Endothelial cell of umbilical vein (primary cell): ENCODE measurements around the gene SETD2. TPM values are rescaled to one million over a fixed set of nuclear protein-coding genes. Genes with fewer than 3 reads are reported as not detected.

Experiments used
- BruUV-seq: library from RNA; stranded (reverse); fragments of 400-500 nt; replicated peaks from 2 replicates; lab custom pipeline; 2021; lab: Mats Ljungman, UMichigan
- CTCF ChIA-PET: fragments of 300-600, 350-600 bp; sonication (Branson Sonifier 250); formaldehyde crosslinking; loops from one replicate; lab custom pipeline; 2021; ENCODE audit warnings: antibody characterized with exemption, inconsistent platforms; lab: Charles Lee
- POLR2A ChIA-PET: fragments of 300-600, 350-600 bp; sonication (Branson Sonifier 250); formaldehyde crosslinking; loops from one replicate; lab custom pipeline; 2021; ENCODE audit warnings: antibody characterized with exemption, inconsistent platforms; lab: Charles Lee
- DNase-seq: peaks from one replicate; pipeline ENCODE4 v3.0.0-alpha.2; 2011; ENCODE audit warnings: low read depth, low spot score
- FAIRE-seq: peaks from 2 replicates; lab custom pipeline; 2011; peaks lifted over from hg19 to GRCh38; lab: Jason Lieb, UNC
- H2AFZ ChIP-seq: 2 replicates; pipeline ENCODE4 v1.6.0; 2012; ENCODE audit warnings: low read depth, low read length, control low read depth, inconsistent platforms
- H3K27ac ChIP-seq: 2 replicates; pipeline ENCODE4 v1.5.1; 2011; ENCODE audit warnings: low read depth, mild to moderate bottlenecking, control low read depth, low read length, moderate library complexity; ENCODE audit not compliant: insufficient read depth
- H3K27me3 ChIP-seq, 2 experiments: 2 replicates each; pipeline versions ENCODE4 v1.6.0 to v1.6.1; 2011; ENCODE audit warnings: low read length in 2 of 2, mixed read lengths in 1 of 2; ENCODE audit not compliant: control insufficient read depth in 2 of 2, insufficient read depth in 2 of 2
- H3K36me3 ChIP-seq, 2 experiments: 2 replicates in 1 of 2; 3 replicates in 1 of 2; pipeline ENCODE4 v1.5.1; 2011; ENCODE audit warnings: low read length in 2 of 2, mild to moderate bottlenecking in 1 of 2, moderate library complexity in 1 of 2; ENCODE audit not compliant: control insufficient read depth in 2 of 2, insufficient read depth in 2 of 2; ENCODE audit errors: extremely low read depth in 1 of 2
- H3K4me1 ChIP-seq: 3 replicates; pipeline ENCODE4 v1.5.1; 2011; ENCODE audit warnings: mild to moderate bottlenecking, low read length; ENCODE audit not compliant: control insufficient read depth, insufficient read depth; ENCODE audit errors: extremely low read depth
- H3K4me2 ChIP-seq: 2 replicates; pipeline ENCODE4 v1.6.1; 2011; ENCODE audit warnings: low read length, control low read depth, mixed read lengths; ENCODE audit not compliant: insufficient read depth
- H3K4me3 ChIP-seq, 3 experiments: fragments of 200-600 bp in 1 of 3; sonication (generic), shearing (Covaris generic) in 1 of 3; replicated peaks in 1 of 3; 2 replicates each; pipeline ENCODE4 v1.5.1; 2011 to 2016; ENCODE audit warnings: control low read depth in 3 of 3, low read length in 3 of 3, mild to moderate bottlenecking in 2 of 3, inconsistent platforms in 1 of 3, low read depth in 1 of 3, moderate library complexity in 1 of 3; ENCODE audit not compliant: insufficient read depth in 1 of 3
- H3K79me2 ChIP-seq: 2 replicates; pipeline ENCODE4 v1.6.0; 2012; ENCODE audit warnings: low read length, inconsistent platforms; ENCODE audit not compliant: control insufficient read depth, insufficient read depth
- H3K9ac ChIP-seq: replicated peaks from 2 replicates; pipeline ENCODE3; 2011; ENCODE audit warnings: low read length, control low read depth; ENCODE audit not compliant: insufficient read depth; ENCODE audit errors: extremely low read depth
- H3K9me1 ChIP-seq: replicated peaks from 3 replicates; pipeline ENCODE4 v1.6.0; 2011; ENCODE audit warnings: mild to moderate bottlenecking, low read length; ENCODE audit not compliant: control insufficient read depth, insufficient read depth; ENCODE audit errors: extremely low read depth
- H3K9me3 ChIP-seq: replicated peaks from 2 replicates; pipeline ENCODE4 v1.5.1; 2012; ENCODE audit warnings: low read length, inconsistent platforms; ENCODE audit not compliant: control insufficient read depth, insufficient read depth
- H4K20me1 ChIP-seq: replicated peaks from 2 replicates; pipeline ENCODE3; 2011; ENCODE audit warnings: mild to moderate bottlenecking, low read length; ENCODE audit not compliant: control insufficient read depth, insufficient read depth; ENCODE audit errors: extremely low read depth
- EZH2 ChIP-seq: IDR thresholded peaks from 2 replicates; pipeline ENCODE4 v1.6.1; 2012; ENCODE audit warnings: borderline replicate concordance, low read depth, mild to moderate bottlenecking, moderate library complexity, low read length, inconsistent platforms; ENCODE audit not compliant: severe bottlenecking
- FOS ChIP-seq: IDR thresholded peaks from 2 replicates; pipeline ENCODE4 v1.6.1; 2011; ENCODE audit warnings: mild to moderate bottlenecking, low read length, moderate library complexity, borderline replicate concordance; ENCODE audit not compliant: insufficient read depth
- GATA2 ChIP-seq: IDR thresholded peaks from 2 replicates; pipeline ENCODE4 v1.7.0; 2011; ENCODE audit warnings: low read depth, mild to moderate bottlenecking, moderate library complexity, mixed read lengths, low read length; ENCODE audit not compliant: insufficient read length, insufficient read depth
- JUN ChIP-seq: IDR thresholded peaks from 2 replicates; pipeline ENCODE4 v1.6.1; 2011; ENCODE audit warnings: borderline replicate concordance, low read depth; ENCODE audit not compliant: insufficient read length, insufficient read depth
- MYC ChIP-seq: IDR thresholded peaks from one replicate; pipeline ENCODE4 v1.6.1; 2011; ENCODE audit warnings: mild to moderate bottlenecking, low read depth, low read length
- POLR2A ChIP-seq: IDR thresholded peaks from 2 replicates; pipeline ENCODE4 v1.6.1; 2012; ENCODE audit warnings: low read depth, mild to moderate bottlenecking, control low read depth, low read length
- POLR2AphosphoS5 ChIP-seq: IDR thresholded peaks from 2 replicates; pipeline ENCODE4 v1.6.1; 2012; ENCODE audit warnings: low read depth, mild to moderate bottlenecking, control low read depth, low read length, moderate library complexity; ENCODE audit not compliant: insufficient read depth
- dilution Hi-C: fragments of 300-500 bp; cut with MboI; formaldehyde crosslinking; loops from one replicate; pipeline ENCODE4 v1.15.0; 2019; ENCODE audit warnings: low sequenced_read_pairs; ENCODE audit not compliant: extremely low pct_ligation_motif_present
- intact Hi-C: fragments of 100-400 bp; cut with micrococcal nuclease; formaldehyde crosslinking; loops from one replicate; pipeline ENCODE4 v1.10.0; 2022
- polyA plus RNA-seq, 4 experiments: library from polyadenylated mRNA; depleted of rRNA in 3 of 4; stranded (reverse) in 3 of 4; unstranded in 1 of 4; fragments of >200 nt; gene quantifications; 2 replicates each; pipeline versions ENCODE4 v1.2.1 to v1.2.3, GENCODE V29; 2011 to 2012; ENCODE audit warnings: missing spikeins in 1 of 4
- total RNA-seq: library from RNA; stranded (reverse); gene quantifications from 2 replicates; pipeline ENCODE4 v1.2.3, GENCODE V29; 2021
- TF ChIP-seq, protein P1 (sequence below), 2 donors: IDR thresholded peaks; 1 replicate in 1 of 2; 2 replicates in 1 of 2; pipeline ENCODE4 v1.5.1; 2011; ENCODE audit warnings: low read length in 2 of 2, mild to moderate bottlenecking in 2 of 2, moderate library complexity in 2 of 2, control low read depth in 1 of 2, inconsistent platforms in 1 of 2, low read depth in 1 of 2; ENCODE audit not compliant: insufficient read depth in 1 of 2; ENCODE audit errors: extremely low read depth in 1 of 2
- TF ChIP-seq, protein P2 (sequence below): IDR thresholded peaks from 2 replicates; pipeline ENCODE4 v1.6.1; 2011; ENCODE audit not compliant: insufficient read depth, insufficient read length

Gene SETD2
- total and polyA plus RNA-seq, 2 donors (not counting 3 experiments of a cell fraction or from before 2014, with no cell fraction given) = 13.7 to 41.4 TPM

DNA sequence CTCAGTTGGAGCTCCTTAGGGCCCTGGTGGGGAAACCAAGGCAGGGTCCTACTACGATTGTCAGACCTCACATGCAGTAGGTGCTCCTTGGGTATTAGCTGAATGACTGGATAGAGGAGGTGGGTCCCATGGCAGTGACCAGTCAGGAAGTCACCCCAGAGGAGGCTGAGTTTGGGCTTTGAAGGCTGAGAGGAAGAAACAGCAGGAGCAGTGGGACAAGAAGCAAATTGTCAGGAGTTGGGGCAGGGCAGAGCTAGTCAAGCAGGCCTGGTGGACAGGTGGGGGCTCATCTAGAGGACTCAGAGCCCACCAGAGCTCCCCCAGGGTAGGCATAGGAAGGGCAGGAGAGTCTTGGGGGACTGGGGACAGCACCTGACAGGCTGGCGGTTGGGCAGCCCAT, 181.4 kb downstream of the SETD2 start:
- Histone ChIP-seq H2AFZ (no peak overlapping the region), H3K4me2 (no peak overlapping the region), H3K27ac (no peak overlapping the region), H3K4me1 (peaks cover 33% of the 10 kb centered on the region), H3K9me1 (no peaks in the 10 kb centered on the region), H3K36me3 (no peaks in the 10 kb centered on the region), H3K4me3 (no peak overlapping the region), H4K20me1 (no peaks in the 10 kb centered on the region), H3K9me3 (no peaks in the 10 kb centered on the region), H3K27me3 (no peaks in the 10 kb centered on the region), H3K79me2 (peaks cover 47% of the 10 kb centered on the region), H3K9ac (no peak overlapping the region)
- intact Hi-C loops (no loop called here), dilution Hi-C loops (no loop called here)
- DNase-seq (no peak), FAIRE-seq (no peak)
- POLR2A ChIA-PET = interaction anchor here (1.3 kb wide), 1 partner anchor 47 kb away, joined by 5 read pairs; no protein-coding TSS in a partner anchor
- TF ChIP-seq EZH2 = no peak
- no peak for TF ChIP-seq MYC
- TF ChIP-seq, protein P1, sequence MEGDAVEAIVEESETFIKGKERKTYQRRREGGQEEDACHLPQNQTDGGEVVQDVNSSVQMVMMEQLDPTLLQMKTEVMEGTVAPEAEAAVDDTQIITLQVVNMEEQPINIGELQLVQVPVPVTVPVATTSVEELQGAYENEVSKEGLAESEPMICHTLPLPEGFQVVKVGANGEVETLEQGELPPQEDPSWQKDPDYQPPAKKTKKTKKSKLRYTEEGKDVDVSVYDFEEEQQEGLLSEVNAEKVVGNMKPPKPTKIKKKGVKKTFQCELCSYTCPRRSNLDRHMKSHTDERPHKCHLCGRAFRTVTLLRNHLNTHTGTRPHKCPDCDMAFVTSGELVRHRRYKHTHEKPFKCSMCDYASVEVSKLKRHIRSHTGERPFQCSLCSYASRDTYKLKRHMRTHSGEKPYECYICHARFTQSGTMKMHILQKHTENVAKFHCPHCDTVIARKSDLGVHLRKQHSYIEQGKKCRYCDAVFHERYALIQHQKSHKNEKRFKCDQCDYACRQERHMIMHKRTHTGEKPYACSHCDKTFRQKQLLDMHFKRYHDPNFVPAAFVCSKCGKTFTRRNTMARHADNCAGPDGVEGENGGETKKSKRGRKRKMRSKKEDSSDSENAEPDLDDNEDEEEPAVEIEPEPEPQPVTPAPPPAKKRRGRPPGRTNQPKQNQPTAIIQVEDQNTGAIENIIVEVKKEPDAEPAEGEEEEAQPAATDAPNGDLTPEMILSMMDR (IDR thresholded peaks at IDR 0.05; ENCODE audit: extremely low read depth in 1 of 2, insufficient read depth in 1 of 2, low read depth in 1 of 2, low read length in 2 of 2) = no peak
- no peak for TF ChIP-seq POLR2A
- TF ChIP-seq GATA2 = no peak
- TF ChIP-seq JUN = no peak
- no peak for TF ChIP-seq FOS
- TF ChIP-seq, protein P2, sequence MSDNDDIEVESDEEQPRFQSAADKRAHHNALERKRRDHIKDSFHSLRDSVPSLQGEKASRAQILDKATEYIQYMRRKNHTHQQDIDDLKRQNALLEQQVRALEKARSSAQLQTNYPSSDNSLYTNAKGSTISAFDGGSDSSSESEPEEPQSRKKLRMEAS = no peak
- no peak for TF ChIP-seq POLR2AphosphoS5
- BruUV-seq = no TSS peak
- CTCF ChIA-PET = interaction anchor here (0.6 to 6.4 kb wide), 12 partner anchors 11 to 88 kb away, joined by 3 to 52 read pairs (median 4); no protein-coding TSS in a partner anchor
